ENCODE measurements around the gene CAVIN2. TPM values are rescaled to one million over a fixed set of nuclear protein-coding genes. Genes with fewer than 3 reads are reported as not detected.

CAVIN2 gene, protein sequence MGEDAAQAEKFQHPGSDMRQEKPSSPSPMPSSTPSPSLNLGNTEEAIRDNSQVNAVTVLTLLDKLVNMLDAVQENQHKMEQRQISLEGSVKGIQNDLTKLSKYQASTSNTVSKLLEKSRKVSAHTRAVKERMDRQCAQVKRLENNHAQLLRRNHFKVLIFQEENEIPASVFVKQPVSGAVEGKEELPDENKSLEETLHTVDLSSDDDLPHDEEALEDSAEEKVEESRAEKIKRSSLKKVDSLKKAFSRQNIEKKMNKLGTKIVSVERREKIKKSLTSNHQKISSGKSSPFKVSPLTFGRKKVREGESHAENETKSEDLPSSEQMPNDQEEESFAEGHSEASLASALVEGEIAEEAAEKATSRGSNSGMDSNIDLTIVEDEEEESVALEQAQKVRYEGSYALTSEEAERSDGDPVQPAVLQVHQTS
- total RNA-seq, result 240 and 291 TPM in 2 replicates

DNA sequence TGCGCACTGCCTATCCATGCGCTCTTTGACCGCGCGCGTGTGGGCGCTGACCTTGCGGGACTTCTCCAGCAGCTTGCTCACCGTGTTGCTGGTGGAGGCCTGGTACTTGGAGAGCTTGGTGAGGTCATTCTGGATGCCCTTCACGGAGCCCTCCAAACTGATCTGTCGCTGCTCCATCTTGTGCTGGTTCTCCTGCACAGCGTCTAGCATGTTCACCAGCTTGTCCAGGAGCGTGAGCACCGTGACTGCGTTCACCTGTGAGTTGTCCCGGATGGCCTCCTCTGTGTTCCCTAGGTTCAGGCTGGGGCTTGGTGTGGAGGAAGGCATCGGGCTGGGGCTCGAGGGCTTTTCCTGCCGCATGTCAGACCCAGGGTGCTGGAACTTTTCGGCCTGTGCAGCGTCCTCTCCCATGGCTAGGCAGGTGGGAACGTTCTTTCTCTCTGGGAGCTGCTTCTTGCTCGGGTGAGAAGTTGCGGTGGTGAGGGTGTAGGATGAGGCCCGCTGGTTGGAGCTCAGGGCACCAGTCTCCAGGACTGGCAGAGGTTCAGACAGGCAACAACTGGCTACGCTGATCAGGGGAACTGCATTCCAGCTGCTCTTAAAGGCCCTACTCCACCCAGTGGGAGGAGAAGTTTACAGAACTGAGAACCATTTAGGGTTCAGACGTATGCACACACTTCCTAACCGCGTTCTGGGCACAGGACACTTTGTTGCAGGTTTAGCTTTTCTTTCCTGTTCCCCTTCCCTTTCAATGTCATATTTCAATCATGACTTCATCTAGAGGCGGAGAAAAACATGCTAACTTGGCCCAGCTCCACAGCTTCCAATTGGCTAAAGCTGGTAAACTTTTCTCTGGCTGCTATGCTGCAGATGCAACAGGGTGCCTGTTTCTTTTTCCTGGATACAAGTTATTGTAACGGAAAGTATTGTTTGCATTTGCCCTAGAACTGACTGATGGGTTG is at the start of gene CAVIN2:
Gene CAVIN2, minus strand, starts transcription at position 574 of the 962 bp plus-strand sequence. Its CDS starts 163 bp downstream, at position 411.
- DNase-seq (ENCODE audit: extremely low read depth, low read depth, low spot score), result peak; percentile 98

DNA sequence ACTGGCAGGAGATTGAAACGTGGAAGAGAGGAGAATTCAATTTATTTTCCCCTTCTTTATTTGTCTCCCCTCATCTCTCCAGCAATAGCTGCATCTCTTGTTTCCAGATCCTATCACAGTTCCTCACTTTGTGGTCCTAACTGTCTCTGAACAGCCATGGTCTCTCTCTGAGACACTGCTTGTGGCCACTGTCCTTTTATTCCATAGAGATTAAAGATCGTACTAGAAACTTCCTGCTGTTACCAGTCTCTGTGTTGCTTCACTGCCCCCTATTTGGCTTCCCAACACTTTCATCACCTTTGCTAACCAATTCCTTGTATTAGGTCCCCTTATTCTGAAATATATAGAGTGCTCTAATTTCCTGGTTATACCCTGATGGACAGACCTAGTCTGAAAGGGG is 48.9 kb upstream of the CAVIN2 start:
- no peak for DNase-seq (ENCODE audit: extremely low read depth, low read depth, low spot score)

DNA sequence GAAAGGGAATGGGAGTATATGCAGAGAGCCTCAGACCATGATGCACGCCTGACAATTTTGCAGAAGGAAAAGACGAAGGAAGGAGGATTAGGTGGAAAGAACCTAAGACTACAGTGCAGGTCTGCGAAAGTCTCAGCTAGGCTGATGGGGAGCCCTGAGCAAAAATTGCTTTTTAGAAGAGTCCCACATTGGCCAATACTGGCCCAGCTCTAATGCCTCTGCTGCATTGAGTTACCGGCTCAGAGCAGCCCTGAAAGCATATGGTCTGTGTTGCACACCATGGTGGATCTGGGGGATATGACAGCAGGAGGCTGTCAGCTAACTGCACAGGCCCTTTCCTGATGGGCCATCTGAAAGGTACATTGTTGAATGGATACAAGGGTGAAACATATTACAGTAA is 48.3 kb upstream of the CAVIN2 start:
- DNase-seq (ENCODE audit: extremely low read depth, low read depth, low spot score), result no peak

DNA sequence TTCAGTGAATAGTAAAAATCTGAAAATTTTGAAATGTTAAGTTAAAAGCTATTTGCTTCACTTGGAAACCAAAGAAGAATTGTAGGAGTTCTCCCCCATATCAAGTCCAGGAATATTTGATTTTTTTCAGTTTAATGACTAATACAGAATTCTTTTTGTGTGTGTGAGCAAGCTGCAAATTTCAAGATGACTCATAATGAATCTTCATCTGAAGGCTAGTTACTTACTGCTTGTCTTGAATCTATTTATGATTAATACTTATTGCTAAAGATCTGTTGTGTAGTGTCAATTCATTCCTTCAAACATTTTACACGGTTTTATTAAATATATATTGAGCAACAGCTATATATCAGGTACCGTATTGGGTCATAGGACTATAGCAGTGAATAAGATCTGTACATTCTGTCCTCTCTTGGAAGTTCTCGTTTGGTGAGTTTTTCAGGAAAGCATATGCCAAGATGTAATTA is 47.8 kb upstream of the CAVIN2 start:
- DNase-seq (ENCODE audit: extremely low read depth, low read depth, low spot score), result no peak

DNA sequence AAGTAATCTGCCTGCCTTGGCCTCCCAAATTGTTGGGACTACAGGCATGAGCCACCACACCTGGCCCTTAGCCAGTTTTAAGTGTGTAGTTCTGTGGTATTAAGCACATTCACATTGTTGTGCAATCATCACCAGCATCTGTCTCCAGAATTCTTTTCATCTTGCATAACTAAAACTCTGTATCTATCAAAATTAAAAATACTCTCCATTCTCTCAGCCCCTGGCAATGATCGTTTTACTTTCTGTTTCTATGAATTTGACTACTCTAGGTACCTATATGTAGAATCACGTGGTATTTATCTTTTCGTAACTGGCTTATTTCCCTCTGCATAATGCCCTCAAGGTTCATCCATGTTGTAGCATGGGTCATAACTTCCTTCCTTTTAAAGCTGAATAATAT is 45.5 kb upstream of the CAVIN2 start:
- no peak for DNase-seq (ENCODE audit: extremely low read depth, low read depth, low spot score)

DNA sequence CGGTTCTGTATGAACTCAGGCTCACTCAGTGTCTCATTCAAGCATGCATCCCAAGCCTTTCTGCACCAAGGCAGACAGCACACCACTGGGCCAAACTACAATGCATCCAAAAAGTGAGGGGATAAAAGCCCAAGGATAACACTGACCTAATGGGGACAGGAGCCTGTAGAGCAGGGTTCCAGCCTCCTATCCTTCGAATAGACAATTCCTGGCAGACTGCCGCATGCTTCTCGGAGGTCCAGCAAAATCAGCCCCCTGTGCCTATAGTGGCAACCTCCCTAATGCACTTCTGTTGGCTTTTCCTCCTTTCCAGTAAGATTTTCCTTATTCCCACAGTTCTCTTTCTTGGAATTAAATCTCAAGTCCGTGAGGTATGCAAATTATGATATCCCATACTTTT is 44.8 kb upstream of the CAVIN2 start:
- DNase-seq (ENCODE audit: extremely low read depth, low read depth, low spot score), result no peak

DNA sequence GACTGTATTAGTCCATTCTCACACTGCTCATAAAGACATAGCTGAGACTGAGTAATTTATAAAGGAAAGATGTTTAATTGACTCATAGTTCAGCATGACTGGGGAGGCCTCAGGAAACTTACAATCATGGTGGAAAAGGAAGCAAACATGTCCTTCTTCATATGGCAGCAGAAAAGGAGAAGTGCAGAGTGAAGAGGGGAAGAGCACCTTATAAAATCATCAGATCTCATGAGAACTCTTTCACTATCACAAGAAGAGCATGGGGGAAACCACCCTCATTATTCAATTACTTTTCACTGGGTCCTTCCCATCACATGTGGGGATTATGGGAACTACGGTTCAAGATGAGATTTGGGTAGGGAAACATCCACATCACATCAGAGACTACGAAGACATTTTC is 43.0 kb upstream of the CAVIN2 start:
- DNase-seq (ENCODE audit: extremely low read depth, low read depth, low spot score), result no peak

DNA sequence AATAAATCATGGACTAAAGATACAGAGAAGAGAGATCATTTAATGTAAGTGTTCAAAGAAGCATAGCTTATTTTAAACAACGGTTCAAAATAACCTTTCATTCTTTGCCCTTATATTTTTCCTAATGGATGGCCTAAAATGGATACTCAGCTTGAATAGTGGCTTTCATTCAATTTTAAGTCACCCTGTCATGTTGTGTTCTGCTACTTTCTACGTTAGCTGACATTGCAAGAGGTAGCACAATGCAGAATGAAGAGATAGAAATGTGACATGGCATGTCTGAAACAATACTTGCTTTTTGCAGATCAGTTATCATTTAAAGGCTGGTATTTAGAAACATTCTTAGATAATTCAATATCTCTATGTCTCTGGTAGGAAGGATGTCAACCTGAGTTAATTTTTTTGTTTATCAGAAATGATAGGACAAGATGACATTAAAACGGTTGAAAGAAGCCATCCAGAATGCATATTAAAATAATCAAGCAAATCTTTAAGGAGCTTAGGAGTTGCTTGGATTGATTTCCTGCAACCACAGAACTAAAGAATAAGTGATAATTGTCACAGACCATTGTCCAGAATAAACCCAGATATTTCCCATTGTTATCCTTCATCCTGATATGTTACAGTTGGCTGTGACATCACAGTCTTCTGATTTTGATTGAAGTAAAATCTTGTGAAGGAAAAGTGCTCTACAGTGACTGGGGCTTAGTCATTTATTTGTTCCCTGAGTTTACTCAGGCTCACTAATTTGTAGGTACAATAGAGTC is 41.7 kb upstream of the CAVIN2 start:
- DNase-seq (ENCODE audit: extremely low read depth, low read depth, low spot score), result no peak

DNA sequence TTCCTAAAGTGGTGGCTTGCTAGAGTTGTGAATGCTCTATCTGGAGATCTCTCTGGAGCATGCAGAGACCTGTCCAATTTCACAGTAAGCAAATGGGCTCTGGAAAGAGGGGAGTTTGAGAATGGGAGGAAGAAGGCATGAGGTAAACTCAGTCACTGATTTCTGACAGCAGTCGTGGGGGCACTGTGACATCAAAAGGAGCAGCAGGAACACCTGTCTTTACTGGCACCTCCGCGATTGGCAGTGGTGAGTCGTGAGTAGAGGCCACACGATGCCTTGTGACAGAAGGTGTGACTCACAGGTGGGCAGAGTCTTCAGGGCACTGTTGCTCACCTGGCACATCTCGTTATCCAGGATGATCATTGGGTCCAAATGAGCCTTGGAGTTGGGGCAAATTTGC is 38.8 kb upstream of the CAVIN2 start:
- no peak for DNase-seq (ENCODE audit: extremely low read depth, low read depth, low spot score)

DNA sequence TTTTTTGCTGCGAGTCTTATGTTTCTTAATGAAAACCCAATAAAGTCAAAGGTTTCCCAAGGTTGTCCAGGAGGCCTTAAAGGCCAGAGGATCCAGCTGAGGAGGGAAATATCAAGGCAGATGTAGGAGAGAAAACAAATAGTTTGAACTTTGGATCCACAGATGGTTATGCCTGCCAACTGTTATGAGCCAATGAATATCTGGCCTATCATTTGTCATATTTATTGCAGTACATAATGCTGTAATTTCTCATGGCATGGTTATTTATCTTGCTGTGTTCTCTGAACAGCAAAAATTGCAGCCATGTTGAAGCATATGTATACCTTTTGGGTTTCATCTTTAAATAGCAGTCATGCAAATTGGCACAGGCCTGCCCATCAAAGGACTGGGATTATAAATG is 38.2 kb upstream of the CAVIN2 start:
- DNase-seq (ENCODE audit: extremely low read depth, low read depth, low spot score), result no peak

DNA sequence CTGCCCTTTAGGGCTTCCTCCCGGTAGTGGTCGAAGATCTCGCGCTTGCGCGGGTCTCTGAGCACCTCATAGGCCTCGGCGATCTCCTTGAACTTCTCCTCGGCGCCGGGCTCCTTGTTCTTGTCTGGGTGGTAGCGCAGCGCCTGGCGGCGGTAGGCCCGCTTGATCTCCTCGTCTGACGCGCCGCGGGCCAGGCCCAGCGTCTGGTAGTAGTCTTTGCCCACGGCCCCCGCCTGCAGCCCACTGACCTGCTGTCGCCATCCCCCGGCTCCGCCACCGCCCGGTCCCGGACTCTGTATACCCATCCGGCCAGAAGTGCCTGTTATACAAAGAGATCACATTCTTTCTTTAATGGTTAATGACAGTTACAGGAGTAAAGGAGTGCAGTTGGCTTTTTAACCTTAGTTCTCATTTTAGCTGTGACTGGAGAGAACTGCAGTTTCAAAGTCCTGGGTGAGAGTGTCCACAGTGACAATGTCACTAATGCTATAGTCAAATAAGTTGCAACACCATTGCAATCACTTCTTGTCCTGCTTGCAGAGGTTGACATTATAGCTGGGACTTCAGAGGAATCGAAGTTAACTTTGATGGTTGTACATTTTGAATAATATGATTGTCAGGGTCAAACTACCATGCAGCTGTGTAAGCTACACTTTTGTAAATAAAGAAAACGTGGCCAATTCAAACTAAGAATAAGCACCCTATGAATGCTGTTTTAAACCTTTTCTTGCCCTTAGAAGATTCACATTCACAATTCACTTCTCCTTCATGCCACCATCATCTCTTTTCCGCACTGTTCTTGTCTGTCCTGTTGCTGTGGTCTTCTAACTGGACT is 35.3 kb upstream of the CAVIN2 start:
- no peak for DNase-seq (ENCODE audit: extremely low read depth, low read depth, low spot score)

DNA sequence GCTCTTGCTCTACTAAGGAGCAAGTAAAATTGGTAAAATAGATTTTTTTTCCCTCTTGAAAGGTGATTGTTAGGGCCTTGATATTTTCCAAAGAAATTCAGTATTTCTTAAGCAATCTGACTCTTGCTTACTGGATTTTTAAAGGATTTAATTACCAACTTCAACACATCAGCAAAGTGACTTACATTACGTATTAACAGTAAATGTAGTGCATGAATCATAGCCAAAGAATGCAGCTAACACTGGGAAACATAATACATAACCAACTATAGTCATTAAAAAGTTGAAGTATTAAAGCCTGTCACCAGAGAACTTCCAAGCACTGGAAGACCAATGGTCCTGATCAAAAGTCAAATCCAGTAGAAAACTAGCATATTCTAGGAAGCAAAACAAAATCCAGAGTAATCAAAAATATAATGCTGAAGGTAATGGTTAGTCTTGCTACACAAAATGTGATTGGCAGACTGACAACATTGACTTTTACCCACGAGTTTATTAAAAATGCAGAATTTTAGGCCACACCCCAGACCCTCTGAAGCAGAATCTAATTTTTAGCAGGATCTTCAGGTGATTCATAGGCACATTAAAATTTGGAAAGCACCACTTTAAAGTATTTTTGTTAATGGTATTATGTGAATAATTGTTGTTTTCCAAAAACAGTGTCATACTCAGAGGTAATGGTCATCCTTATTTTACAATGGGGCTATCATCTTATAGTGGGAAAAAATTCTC is 31.8 kb upstream of the CAVIN2 start:
- peak; percentile 86 for DNase-seq (ENCODE audit: extremely low read depth, low read depth, low spot score)

DNA sequence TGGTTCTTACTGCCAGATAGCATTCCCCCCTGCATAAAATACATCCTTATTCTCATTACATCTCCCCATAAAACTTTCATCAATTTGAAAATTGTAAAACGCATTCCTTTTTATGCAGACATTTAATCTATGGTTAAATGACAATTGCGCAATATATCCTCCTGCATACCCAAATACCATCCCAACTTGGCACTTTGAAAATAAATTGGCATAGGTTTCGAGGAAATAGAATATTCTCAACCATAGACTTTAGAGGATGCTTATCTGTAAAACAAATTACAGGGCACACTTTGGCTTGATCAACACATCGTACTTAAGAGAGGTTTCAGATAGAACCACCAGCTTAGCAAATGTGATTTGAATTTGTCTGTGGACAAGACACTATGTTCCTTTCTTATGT is 31.0 kb upstream of the CAVIN2 start:
- DNase-seq (ENCODE audit: extremely low read depth, low read depth, low spot score), result no peak

DNA sequence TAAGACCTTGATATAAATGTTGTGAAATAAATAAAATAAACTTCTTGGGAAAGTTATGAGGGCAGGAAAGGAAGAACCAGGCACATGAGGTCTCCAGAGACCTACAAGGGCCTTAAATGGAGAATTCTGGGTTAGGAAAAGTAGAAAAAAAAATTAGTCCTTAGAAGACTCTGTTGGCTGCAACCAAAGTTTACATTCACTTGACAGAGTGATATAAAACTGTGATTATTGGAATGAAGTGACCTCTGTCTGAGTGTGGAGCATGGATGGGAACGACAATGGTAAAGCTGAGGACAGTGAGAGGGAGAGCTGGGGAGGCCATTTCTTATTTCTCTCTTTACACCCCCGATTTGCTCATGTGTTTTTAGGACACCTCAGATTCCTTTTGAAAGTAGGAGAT is 29.0 kb upstream of the CAVIN2 start:
- DNase-seq (ENCODE audit: extremely low read depth, low read depth, low spot score), result no peak

DNA sequence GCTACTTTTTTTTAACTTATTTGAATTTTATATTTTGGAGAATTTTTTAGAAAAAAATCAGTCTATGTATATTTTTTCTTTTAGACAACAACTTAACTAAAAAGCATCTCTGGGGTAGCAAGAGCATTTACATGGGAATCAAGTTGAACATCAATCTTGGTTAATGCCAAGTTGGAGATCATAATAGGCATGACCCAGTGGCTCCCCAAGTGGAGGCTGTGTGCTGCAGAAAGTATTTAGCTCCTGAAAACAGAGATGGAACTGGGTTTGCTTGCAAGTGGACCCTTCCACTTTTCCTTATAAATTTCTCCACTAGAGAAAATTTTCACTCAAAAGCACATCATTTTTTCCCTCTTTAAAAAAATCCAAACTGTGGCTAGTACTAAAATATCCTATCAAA is 23.9 kb upstream of the CAVIN2 start:
- DNase-seq (ENCODE audit: extremely low read depth, low read depth, low spot score), result no peak

DNA sequence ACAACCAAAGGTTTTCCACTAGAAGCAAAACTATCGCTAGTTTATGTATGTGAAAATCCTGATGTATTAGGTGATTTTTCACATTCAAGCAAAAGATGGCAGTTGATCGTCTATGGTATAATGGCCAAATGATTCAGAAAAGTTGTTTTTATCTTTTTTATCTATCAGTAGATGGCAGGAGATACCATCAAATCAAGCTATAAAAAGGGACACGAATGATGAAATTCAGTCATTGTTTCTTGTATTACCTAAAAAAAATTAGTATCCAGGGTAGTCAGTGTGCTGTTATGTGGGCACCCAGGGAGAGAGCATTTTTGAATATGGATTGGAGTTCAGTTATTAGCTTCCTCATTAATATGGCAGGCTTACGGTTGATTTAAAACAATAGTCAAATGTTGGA is 22.9 kb upstream of the CAVIN2 start:
- no peak for DNase-seq (ENCODE audit: extremely low read depth, low read depth, low spot score)

DNA sequence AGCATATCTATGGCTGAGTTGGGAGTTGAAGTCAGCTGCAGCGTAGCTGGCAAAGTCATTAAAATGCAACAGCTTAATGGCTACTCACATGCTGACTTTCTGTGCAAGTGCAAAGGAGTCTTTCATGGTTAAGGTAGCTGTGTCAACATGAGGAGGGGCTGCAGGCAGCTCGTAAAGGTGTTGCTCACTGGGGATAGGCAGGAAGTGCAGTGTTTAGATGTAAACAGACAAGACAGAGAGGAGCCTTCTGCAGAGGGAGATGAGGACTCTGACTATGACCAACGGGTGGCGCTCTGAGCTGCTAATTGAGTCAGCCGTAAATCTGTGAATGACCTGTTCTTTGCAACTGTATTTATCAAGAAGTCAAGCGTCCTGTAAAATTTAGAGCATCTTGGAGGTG is 22.3 kb upstream of the CAVIN2 start:
- no peak for DNase-seq (ENCODE audit: extremely low read depth, low read depth, low spot score)

DNA sequence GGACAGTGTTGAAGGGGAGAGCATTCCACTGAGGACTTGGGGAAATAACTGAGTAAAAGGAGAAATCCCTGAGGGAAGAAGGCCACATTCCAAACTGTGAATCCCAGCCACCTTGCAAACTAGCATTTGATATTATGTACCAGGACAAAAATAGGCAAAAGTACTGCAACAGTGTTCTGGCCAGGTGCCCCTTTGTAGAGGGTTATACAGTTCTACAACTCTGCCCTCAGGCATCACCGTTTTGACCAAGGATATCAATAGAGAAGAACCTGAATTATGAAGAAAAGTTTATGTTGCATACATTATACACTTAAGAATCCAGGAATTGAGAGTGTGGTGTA is 20.6 kb upstream of the CAVIN2 start:
- no peak for DNase-seq (ENCODE audit: extremely low read depth, low read depth, low spot score)

DNA sequence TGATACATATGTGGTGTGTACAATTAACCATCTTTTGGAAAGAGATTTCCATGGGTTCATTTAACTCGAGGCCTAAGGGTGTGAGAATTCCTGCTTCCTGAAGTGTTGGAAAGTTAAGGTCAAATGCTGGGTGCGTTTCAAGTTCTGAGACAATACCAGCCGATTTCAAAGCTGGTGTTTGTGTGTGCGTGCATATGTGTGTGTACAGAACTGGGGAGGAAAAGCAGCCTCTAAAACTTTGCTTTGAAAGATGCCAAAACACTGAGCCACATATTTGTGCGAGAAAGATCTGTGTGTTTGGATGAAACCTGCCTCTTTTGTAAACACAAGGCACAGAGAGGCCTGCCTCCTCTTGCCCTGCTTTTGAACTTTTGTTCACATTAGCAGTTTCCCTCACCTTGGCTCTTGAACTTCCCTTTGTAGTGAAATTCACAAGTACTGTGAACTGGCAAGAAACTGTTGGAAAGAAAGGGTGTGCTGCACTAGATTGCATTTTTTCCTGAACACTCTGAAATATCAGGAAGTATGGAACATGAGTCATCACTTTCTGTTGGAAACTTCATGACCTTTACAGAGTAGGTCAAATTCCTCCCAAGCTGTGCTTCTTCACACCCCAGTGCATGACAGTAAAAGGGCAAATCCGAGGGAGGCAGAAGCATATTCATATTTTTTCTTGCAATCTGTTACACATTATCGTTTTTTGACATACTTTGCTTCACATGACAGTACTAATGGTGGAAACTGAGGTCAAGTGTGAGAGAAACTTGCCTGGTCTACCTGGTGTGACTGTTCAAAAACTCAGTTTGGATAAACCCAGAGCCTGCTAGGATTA is 20.0 kb upstream of the CAVIN2 start:
- DNase-seq (ENCODE audit: extremely low read depth, low read depth, low spot score), result peak; percentile 99

Data from glomerular endothelial cell (primary cell).